ENCODE results near the gene GLI1.

The GLI1 gene

GRCh38 chr12:57520053-57520818 is 60.7 kb downstream of the GLI1 start, which contains the start of gene DDIT3:
Gene DDIT3 (minus strand): TSS chr12:57520514. CDS start chr12:57517406, 3,108 bp downstream.
- Histone ChIP-seq H3K36me3 (ENCODE audit: low read depth) (peaks cover 64% of the 10 kb centered on the region), H3K4me1 (ENCODE audit: insufficient read depth, poor library complexity, severe bottlenecking) (peaks cover 28% of the 10 kb centered on the region), H3K9me3 (ENCODE audit: severe bottlenecking) (no peaks in the 10 kb centered on the region), H3K4me3 (ENCODE audit: severe bottlenecking) (peak within 1 kb of the TSS; percentile 73), H3K27ac (ENCODE audit: poor library complexity, severe bottlenecking) (peak within 1 kb of the TSS; percentile 90), H3K27me3 (ENCODE audit: insufficient read depth, poor library complexity, severe bottlenecking) (no peaks in the 10 kb centered on the region)
- peak; percentile 73 for ATAC-seq (ENCODE audit: low read depth)
- TF ChIP-seq CTCF (IDR thresholded peaks at IDR 0.05; ENCODE audit: poor library complexity, severe bottlenecking): no peak
- DNase-seq (ENCODE audit: low spot score): peak; percentile 99

- DNase-seq (ENCODE audit: low spot score) (no peak), ATAC-seq (ENCODE audit: low read depth) (no peak)
- Histone ChIP-seq H3K9me3 (ENCODE audit: severe bottlenecking) (no peaks in the 10 kb centered on the region), H3K27ac (ENCODE audit: poor library complexity, severe bottlenecking) (peak overlapping the region; percentile 90), H3K36me3 (ENCODE audit: low read depth) (peaks cover 59% of the 10 kb centered on the region), H3K4me1 (ENCODE audit: insufficient read depth, poor library complexity, severe bottlenecking) (peaks cover 28% of the 10 kb centered on the region), H3K4me3 (ENCODE audit: severe bottlenecking) (peak overlapping the region; percentile 60), H3K27me3 (ENCODE audit: insufficient read depth, poor library complexity, severe bottlenecking) (no peaks in the 10 kb centered on the region)
- no peak for TF ChIP-seq CTCF (IDR thresholded peaks at IDR 0.05; ENCODE audit: poor library complexity, severe bottlenecking)
Observed at GRCh38 chr12:57521525-57522010, 62.0 kb downstream of the GLI1 start.
